ENCODE measurements around the gene DDX52.

- no peak for TF ChIP-seq POLR2AphosphoS5 (IDR thresholded peaks at IDR 0.05; ENCODE audit: low read depth, low read length)
- TF ChIP-seq CREB1 (IDR thresholded peaks at IDR 0.05), result no peak
- TF ChIP-seq NANOG (IDR thresholded peaks at IDR 0.05; ENCODE audit: insufficient read depth, low read depth, low read length, poor library complexity, severe bottlenecking), result no peak
- no peak for TF ChIP-seq BRCA1 (IDR thresholded peaks at IDR 0.05; ENCODE audit: low read depth, low read length)
- no peak for TF ChIP-seq CTCF (IDR thresholded peaks at IDR 0.05; ENCODE audit: control extremely low read depth in 1 of 3, insufficient read depth in 1 of 3, low read depth in 1 of 3, low read length in 3 of 3)
- TF ChIP-seq EP300 (IDR thresholded peaks at IDR 0.05; ENCODE audit: borderline replicate concordance in 1 of 2, low read depth in 2 of 2, low read length in 2 of 2), result no peak
- TF ChIP-seq POU5F1 (IDR thresholded peaks at IDR 0.05; ENCODE audit: low read depth, low read length), result no peak
- no peak for TF ChIP-seq EZH2 (IDR thresholded peaks at IDR 0.05; ENCODE audit: low read depth, low read length, severe bottlenecking)
- TF ChIP-seq RAD21 (IDR thresholded peaks at IDR 0.05 in 1 of 2, conservative IDR thresholded peaks at IDR 0.05 in 1 of 2; ENCODE audit: low read depth in 2 of 2, low read length in 2 of 2), result no peak
Observed at GRCh38 chr17:37689317-37689716, 46.1 kb upstream of the DDX52 start.

All from H1 (cell line).